ENCODE measurements around the gene TP53I3. TPM values are rescaled to one million over a fixed set of nuclear protein-coding genes. Genes with fewer than 3 reads are reported as not detected.

TP53I3 gene
- total and polyA plus RNA-seq, 2 of the 4 experiments (the other 2 are of a cell fraction) = 25.5 to 42.2 TPM

DNA sequence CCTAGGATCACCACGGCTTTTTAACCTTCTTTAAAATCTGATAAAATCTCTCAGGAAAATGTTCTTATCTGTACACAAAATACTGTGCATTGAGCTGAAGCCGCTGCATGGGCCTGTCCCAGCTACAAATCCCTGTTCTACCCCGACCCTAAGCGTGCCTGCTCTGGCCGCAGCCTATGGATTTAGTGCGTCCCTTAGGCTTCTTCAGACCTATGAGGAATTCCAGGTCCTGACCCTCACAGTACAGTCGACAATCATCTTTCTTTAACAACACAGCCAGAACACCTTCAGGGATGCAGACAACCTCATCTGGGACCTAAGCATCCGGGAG is 37.0 kb downstream of the TP53I3 start (continued):
- TF ChIP-seq, protein P1, sequence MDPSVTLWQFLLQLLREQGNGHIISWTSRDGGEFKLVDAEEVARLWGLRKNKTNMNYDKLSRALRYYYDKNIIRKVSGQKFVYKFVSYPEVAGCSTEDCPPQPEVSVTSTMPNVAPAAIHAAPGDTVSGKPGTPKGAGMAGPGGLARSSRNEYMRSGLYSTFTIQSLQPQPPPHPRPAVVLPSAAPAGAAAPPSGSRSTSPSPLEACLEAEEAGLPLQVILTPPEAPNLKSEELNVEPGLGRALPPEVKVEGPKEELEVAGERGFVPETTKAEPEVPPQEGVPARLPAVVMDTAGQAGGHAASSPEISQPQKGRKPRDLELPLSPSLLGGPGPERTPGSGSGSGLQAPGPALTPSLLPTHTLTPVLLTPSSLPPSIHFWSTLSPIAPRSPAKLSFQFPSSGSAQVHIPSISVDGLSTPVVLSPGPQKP (IDR thresholded peaks at IDR 0.05; ENCODE audit: borderline replicate concordance, low read depth, low read length) = no peak
- TF ChIP-seq MAFK (IDR thresholded peaks at IDR 0.05; ENCODE audit: low read depth, low read length) (no peak), RCOR1 (IDR thresholded peaks at IDR 0.05; ENCODE audit: insufficient replicate concordance, low read length) (no peak)
